Vagina (tissue), 2 donors: ENCODE measurements around the gene GJD4. TPM values are rescaled to one million over a fixed set of nuclear protein-coding genes. Genes with fewer than 3 reads are reported as not detected.

Experiments used
- DNase-seq, 2 donors: peaks; one replicate each; pipeline ENCODE4 v3.0.0-alpha.2; 2017; ENCODE audit errors: extremely low spot score in 2 of 2
- H3K27ac ChIP-seq: fragments of 200-600 bp; sonication (generic); one replicate; pipeline ENCODE4 v1.5.1; 2019
- H3K27me3 ChIP-seq: fragments of 200-600 bp; sonication (generic); one replicate; pipeline ENCODE4 v1.5.1; 2019
- H3K36me3 ChIP-seq, 2 donors: fragments of 200-600 bp; sonication (generic); one replicate each; pipeline ENCODE4 v1.5.1; 2017 to 2019
- H3K4me1 ChIP-seq: fragments of 200-600 bp; sonication (generic); one replicate; pipeline ENCODE4 v1.5.1; 2019
- H3K4me3 ChIP-seq, 2 donors: fragments of 200-600 bp; sonication (generic); 1 replicate in 1 of 2; 2 replicates in 1 of 2; pipeline ENCODE4 v1.5.1; 2016 to 2019
- H3K9me3 ChIP-seq: fragments of 200-600 bp; sonication (generic); one replicate; pipeline ENCODE4 v1.5.1; 2019
- POLR2A ChIP-seq, 2 donors: fragments of 450-650 bp; IDR thresholded peaks; one replicate each; pipeline ENCODE4 v1.6.1; 2017; ENCODE audit warnings: antibody characterized with exemption in 2 of 2, mild to moderate bottlenecking in 2 of 2, moderate library complexity in 2 of 2
- POLR2AphosphoS5 ChIP-seq, 2 donors: sonication (generic); formaldehyde crosslinking; IDR thresholded peaks; one replicate each; pipeline ENCODE4 v1.9.0; 2017; ENCODE audit warnings: antibody characterized with exemption in 2 of 2, mild to moderate bottlenecking in 2 of 2, low read depth in 1 of 2; ENCODE audit not compliant: insufficient read depth in 1 of 2
- intact Hi-C: fragments of 100-400 bp; cut with DNase I; formaldehyde crosslinking; loops from one replicate; pipeline ENCODE4 v1.15.1; 2023
- total RNA-seq: library from RNA; depleted of rRNA; stranded (reverse); fragments of >200 nt; gene quantifications from one replicate; pipeline ENCODE4 v1.2.3, GENCODE V29; 2016
- TF ChIP-seq, protein P1 (sequence below), 3 experiments: fragments of 450-650 bp in 2 of 3; fragments of 200-600 bp in 1 of 3; sonication (generic) in 1 of 3; IDR thresholded peaks; one replicate each; pipeline ENCODE4 v1.5.1; 2017 to 2019; ENCODE audit warnings: antibody characterized with exemption in 3 of 3, mild to moderate bottlenecking in 2 of 3, moderate library complexity in 2 of 3

The GJD4 gene
- total RNA-seq, 1 donor from 2014 or later: not detected

DNA sequence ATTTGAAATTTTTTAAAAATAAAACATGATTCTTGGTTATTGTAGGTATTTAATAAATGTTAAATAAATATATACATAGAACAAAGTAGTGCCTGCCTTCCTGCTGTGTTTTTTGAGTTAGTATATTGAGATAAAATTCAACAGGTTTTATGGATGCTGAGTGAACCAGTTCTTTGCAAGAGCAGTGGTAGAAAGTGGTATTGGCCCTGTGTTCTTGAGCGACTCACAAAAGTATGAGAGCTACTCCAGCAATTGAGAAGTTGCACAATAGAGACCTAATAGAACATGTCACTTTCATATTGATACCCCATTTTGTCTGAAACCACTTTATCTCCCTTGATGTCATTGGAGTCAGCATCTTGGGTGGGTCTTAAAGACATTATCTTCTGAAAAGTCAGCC, 32.6 kb upstream of the GJD4 start:
- peaks cover 0 to 16% of the 10 kb centered on the region in 2 donors for H3K36me3 ChIP-seq
- no peaks in the 10 kb centered on the region for H3K27me3 ChIP-seq
- H3K9me3 ChIP-seq: no peaks in the 10 kb centered on the region
- no peak overlapping the region for H3K4me3 ChIP-seq
- H3K27ac ChIP-seq: no peak overlapping the region
- no peaks in the 10 kb centered on the region for H3K4me1 ChIP-seq
- DNase-seq: no peak
- intact Hi-C loops: no loop called here
- no peak for TF ChIP-seq POLR2A (IDR thresholded peaks at IDR 0.05)
- TF ChIP-seq, protein P1, sequence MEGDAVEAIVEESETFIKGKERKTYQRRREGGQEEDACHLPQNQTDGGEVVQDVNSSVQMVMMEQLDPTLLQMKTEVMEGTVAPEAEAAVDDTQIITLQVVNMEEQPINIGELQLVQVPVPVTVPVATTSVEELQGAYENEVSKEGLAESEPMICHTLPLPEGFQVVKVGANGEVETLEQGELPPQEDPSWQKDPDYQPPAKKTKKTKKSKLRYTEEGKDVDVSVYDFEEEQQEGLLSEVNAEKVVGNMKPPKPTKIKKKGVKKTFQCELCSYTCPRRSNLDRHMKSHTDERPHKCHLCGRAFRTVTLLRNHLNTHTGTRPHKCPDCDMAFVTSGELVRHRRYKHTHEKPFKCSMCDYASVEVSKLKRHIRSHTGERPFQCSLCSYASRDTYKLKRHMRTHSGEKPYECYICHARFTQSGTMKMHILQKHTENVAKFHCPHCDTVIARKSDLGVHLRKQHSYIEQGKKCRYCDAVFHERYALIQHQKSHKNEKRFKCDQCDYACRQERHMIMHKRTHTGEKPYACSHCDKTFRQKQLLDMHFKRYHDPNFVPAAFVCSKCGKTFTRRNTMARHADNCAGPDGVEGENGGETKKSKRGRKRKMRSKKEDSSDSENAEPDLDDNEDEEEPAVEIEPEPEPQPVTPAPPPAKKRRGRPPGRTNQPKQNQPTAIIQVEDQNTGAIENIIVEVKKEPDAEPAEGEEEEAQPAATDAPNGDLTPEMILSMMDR (IDR thresholded peaks at IDR 0.05): no peak
- no peak for TF ChIP-seq POLR2AphosphoS5 (IDR thresholded peaks at IDR 0.05; ENCODE audit: insufficient read depth in 1 of 2, low read depth in 1 of 2)

DNA sequence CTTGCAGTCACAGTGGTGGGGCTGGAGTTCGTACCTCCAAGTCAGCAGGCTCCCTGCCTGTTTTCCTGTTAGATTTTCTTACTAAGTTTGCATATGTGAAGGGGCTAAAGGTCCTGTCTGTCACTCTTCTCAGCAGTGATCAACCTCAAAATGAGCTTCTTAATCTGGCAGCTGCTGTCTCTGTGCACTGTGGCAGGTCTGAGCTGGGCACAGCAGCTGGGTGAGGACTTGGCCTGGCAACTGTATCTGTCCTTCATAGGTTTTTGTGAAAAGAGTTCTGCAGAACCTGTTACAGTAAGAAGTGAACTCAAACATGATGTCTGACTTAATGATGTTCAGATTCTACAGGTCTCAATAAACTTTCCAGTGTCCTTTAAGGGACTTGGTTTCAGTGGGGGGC, 31.3 kb upstream of the GJD4 start:
- Histone ChIP-seq H3K9me3 (no peaks in the 10 kb centered on the region), H3K36me3 (peaks cover 0 to 13% of the 10 kb centered on the region in 2 donors), H3K27ac (no peak overlapping the region), H3K27me3 (no peaks in the 10 kb centered on the region), H3K4me1 (peaks cover 5% of the 10 kb centered on the region), H3K4me3 (no peak overlapping the region)
- TF ChIP-seq, protein P1 (IDR thresholded peaks at IDR 0.05): no peak
- TF ChIP-seq POLR2A (IDR thresholded peaks at IDR 0.05) (no peak), POLR2AphosphoS5 (IDR thresholded peaks at IDR 0.05; ENCODE audit: insufficient read depth in 1 of 2, low read depth in 1 of 2) (no peak)
- no peak for DNase-seq
- intact Hi-C loops: no loop called here

DNA sequence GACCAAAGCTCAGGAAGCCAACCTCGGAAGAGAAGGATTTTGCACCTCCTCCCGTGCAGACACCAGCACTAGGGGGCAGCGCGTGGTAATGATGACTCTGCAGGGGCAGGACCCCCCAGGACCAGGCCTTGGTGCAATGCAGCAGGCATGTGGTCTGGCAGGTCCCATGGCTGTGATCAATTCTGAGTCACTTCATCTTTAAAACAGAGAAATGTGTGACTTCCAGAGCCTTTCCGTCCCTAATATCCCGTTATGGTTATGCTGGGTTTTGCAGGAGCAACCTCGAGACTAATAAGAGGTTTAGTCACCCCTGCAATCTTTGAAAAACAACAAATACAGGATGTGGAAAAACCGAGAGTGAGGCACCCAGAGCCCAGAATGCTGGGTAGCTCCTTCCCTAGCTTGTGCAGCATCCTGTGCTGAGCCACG, 30.2 kb upstream of the GJD4 start:
- no peak overlapping the region for H3K4me3 ChIP-seq
- no peak for DNase-seq
- peaks cover 0 to 1% of the 10 kb centered on the region in 2 donors for H3K36me3 ChIP-seq
- H3K27ac ChIP-seq: no peak overlapping the region
- intact Hi-C loops: no loop called here
- H3K27me3 ChIP-seq: no peaks in the 10 kb centered on the region
- no peaks in the 10 kb centered on the region for H3K9me3 ChIP-seq
- TF ChIP-seq POLR2A (IDR thresholded peaks at IDR 0.05) (no peak), POLR2AphosphoS5 (IDR thresholded peaks at IDR 0.05; ENCODE audit: insufficient read depth in 1 of 2, low read depth in 1 of 2) (no peak)
- TF ChIP-seq, protein P1 (IDR thresholded peaks at IDR 0.05): no peak
- H3K4me1 ChIP-seq: peaks cover 5% of the 10 kb centered on the region

DNA sequence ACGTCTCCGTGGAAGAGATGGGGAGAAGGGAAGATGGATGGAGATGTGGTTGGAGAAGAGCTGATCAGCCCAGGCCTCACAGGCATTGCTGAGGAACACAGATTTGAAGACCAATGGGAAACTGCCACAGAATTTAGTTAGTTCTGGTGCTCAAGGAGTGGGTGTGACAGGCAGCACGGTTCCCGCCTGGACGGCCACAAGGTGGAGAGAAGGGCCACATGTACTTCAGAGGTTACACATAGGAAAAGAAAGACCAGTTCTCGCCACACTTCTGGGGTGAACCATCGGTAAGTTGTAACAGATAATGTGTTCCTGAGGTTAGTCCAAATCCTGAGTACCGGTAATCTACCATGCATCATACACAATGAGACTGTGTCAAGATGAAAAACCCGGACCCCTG, 29.5 kb upstream of the GJD4 start:
- peaks cover 5% of the 10 kb centered on the region for H3K4me1 ChIP-seq
- no peak overlapping the region for H3K27ac ChIP-seq
- H3K27me3 ChIP-seq: no peaks in the 10 kb centered on the region
- no peaks in the 10 kb centered on the region for H3K36me3 ChIP-seq
- DNase-seq: no peak
- no peaks in the 10 kb centered on the region for H3K9me3 ChIP-seq
- TF ChIP-seq POLR2A (IDR thresholded peaks at IDR 0.05) (no peak), POLR2AphosphoS5 (IDR thresholded peaks at IDR 0.05; ENCODE audit: insufficient read depth in 1 of 2, low read depth in 1 of 2) (no peak)
- TF ChIP-seq, protein P1 (IDR thresholded peaks at IDR 0.05): no peak
- H3K4me3 ChIP-seq: no peak overlapping the region
- intact Hi-C loops: no loop called here

DNA sequence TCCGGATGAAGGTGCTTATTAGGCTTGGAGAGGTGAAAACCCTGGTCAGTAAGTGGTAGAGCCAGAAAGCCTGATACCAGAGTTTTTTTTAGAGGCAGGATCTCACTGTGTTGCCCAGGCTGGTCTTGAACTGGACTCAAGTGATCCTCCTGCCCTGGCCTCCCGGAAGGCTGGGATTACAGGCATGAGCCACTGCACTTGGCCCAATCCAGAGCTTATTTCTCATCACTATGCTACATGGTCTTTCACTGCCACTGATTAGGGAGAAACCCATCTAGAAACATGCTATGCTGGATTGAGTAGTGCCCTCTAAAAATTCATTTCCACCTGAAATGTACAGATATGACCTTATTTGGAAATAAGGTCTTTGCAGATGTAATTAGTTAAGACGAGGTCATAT, 28.4 kb upstream of the GJD4 start:
- TF ChIP-seq POLR2A (IDR thresholded peaks at IDR 0.05): no peak
- TF ChIP-seq, protein P1 (IDR thresholded peaks at IDR 0.05): no peak
- TF ChIP-seq POLR2AphosphoS5 (IDR thresholded peaks at IDR 0.05; ENCODE audit: insufficient read depth in 1 of 2, low read depth in 1 of 2): no peak
- intact Hi-C loops: no loop called here
- Histone ChIP-seq H3K4me3 (no peak overlapping the region), H3K27me3 (no peaks in the 10 kb centered on the region), H3K27ac (no peak overlapping the region), H3K9me3 (no peaks in the 10 kb centered on the region), H3K36me3 (no peaks in the 10 kb centered on the region), H3K4me1 (peaks cover 5% of the 10 kb centered on the region)
- DNase-seq: no peak
